DND-41 (cell line): ENCODE results near the gene HSPBAP1.
"Not testable (repeated sequence)": the region's sequence is repeated elsewhere in the genome, so short reads cannot be mapped to it uniquely, and the experiment has no call there.

Source experiments
- ATAC-seq: fragments of 200-7000 bp; cut with Tn5 transposase; 3 replicates; pipeline ENCODE4 v1.9.1; 2021; ENCODE audit warnings: low read depth; ENCODE audit not compliant: insufficient read depth
- DNase-seq: peaks from one replicate; pipeline ENCODE4 v3.0.0-alpha.2; 2020
- H2AFZ ChIP-seq: 2 replicates; pipeline ENCODE4 v1.6.0; 2012; ENCODE audit warnings: low read depth, low read length
- H3K27ac ChIP-seq: 2 replicates; pipeline ENCODE4 v1.5.1; 2012; ENCODE audit warnings: low read length, inconsistent platforms
- H3K27me3 ChIP-seq: fragments of 200-600 bp; sonication (generic); 2 replicates; pipeline ENCODE4 v1.6.0; 2012; ENCODE audit warnings: low read length, mild to moderate bottlenecking, inconsistent platforms; ENCODE audit not compliant: insufficient read depth, poor library complexity
- H3K36me3 ChIP-seq: 2 replicates; pipeline ENCODE4 v1.5.1; 2012; ENCODE audit warnings: low read length, inconsistent platforms; ENCODE audit not compliant: insufficient read depth
- H3K4me1 ChIP-seq: 2 replicates; pipeline ENCODE4 v1.5.1; 2012; ENCODE audit warnings: mild to moderate bottlenecking, low read length; ENCODE audit not compliant: insufficient read depth
- H3K4me2 ChIP-seq: 2 replicates; pipeline ENCODE4 v1.6.0; 2012; ENCODE audit warnings: mild to moderate bottlenecking, moderate library complexity, low read length, inconsistent platforms; ENCODE audit not compliant: insufficient read depth
- H3K4me3 ChIP-seq, 2 experiments: fragments of 200-600 bp in 1 of 2; shearing (Covaris generic) in 1 of 2; 2 replicates each; pipeline ENCODE4 v1.5.1; 2012 to 2016; ENCODE audit warnings: inconsistent platforms in 2 of 2, low read length in 2 of 2, mild to moderate bottlenecking in 2 of 2, low read depth in 1 of 2, moderate library complexity in 1 of 2
- H3K79me2 ChIP-seq: 2 replicates; pipeline ENCODE4 v1.6.0; 2012; ENCODE audit warnings: low read length, inconsistent platforms; ENCODE audit not compliant: insufficient read depth
- H3K9ac ChIP-seq: 2 replicates; pipeline ENCODE4 v1.6.0; 2012; ENCODE audit warnings: low read depth, mild to moderate bottlenecking, inconsistent platforms, low read length, moderate library complexity
- H3K9me3 ChIP-seq: 2 replicates; pipeline ENCODE4 v1.5.1; 2012; ENCODE audit warnings: low read length, moderate library complexity, mild to moderate bottlenecking, inconsistent platforms; ENCODE audit not compliant: insufficient read depth, severe bottlenecking
- H4K20me1 ChIP-seq: 2 replicates; pipeline ENCODE4 v1.6.0; 2012; ENCODE audit warnings: low read length; ENCODE audit not compliant: insufficient read depth
- CTCF ChIP-seq: IDR thresholded peaks from 2 replicates; pipeline ENCODE4 v1.5.1; 2012; ENCODE audit warnings: borderline replicate concordance, low read length, moderate library complexity, mild to moderate bottlenecking; ENCODE audit not compliant: poor library complexity, severe bottlenecking; ENCODE audit errors: extremely low read depth
- EZH2 ChIP-seq: IDR thresholded peaks from 3 replicates; pipeline ENCODE4 v1.6.1; 2012; ENCODE audit warnings: borderline replicate concordance, low read depth, mild to moderate bottlenecking, moderate library complexity, low read length, inconsistent platforms; ENCODE audit not compliant: severe bottlenecking

Gene HSPBAP1

GRCh38 chr3:122716667-122717066 lies 77.0 kb downstream of the HSPBAP1 start:
- ATAC-seq: no peak
- no peaks in the 10 kb centered on the region for H3K4me1 ChIP-seq
- peaks cover 99% of the 10 kb centered on the region for H3K36me3 ChIP-seq

GRCh38 chr3:122714273-122714672 lies 79.4 kb downstream of the HSPBAP1 start:
- DNase-seq (no peak), ATAC-seq (no peak)
- H3K9me3 ChIP-seq: no peaks in the 10 kb centered on the region

More at GRCh38 chr3:122716667-122717066, 77.0 kb downstream of the HSPBAP1 start:
- Histone ChIP-seq H3K4me2 (no peak overlapping the region), H2AFZ (no peak overlapping the region), H3K9ac (no peak overlapping the region), H4K20me1 (no peaks in the 10 kb centered on the region), H3K9me3 (no peaks in the 10 kb centered on the region), H3K4me3 (no peak overlapping the region), H3K79me2 (no peaks in the 10 kb centered on the region), H3K27me3 (no peaks in the 10 kb centered on the region), H3K27ac (no peak overlapping the region)
- no peak for DNase-seq
- TF ChIP-seq EZH2: no peak
- no peak for TF ChIP-seq CTCF

GRCh38 chr3:122710616-122711251 lies 82.9 kb downstream of the HSPBAP1 start:
- H3K4me3 ChIP-seq, DNase-seq, H3K27ac ChIP-seq, H3K27me3 ChIP-seq, H3K79me2 ChIP-seq, H3K9me3 ChIP-seq, H3K4me2 ChIP-seq, ATAC-seq, H3K9ac ChIP-seq, H3K4me1 ChIP-seq, H4K20me1 ChIP-seq, H2AFZ ChIP-seq: not testable (repeated sequence)
- peaks cover 84% of the 10 kb centered on the region for H3K36me3 ChIP-seq

More at GRCh38 chr3:122714273-122714672, 79.4 kb downstream of the HSPBAP1 start:
- H3K27ac ChIP-seq: no peak overlapping the region
- H3K36me3 ChIP-seq: peaks cover 93% of the 10 kb centered on the region
- H3K4me1 ChIP-seq: no peaks in the 10 kb centered on the region
- TF ChIP-seq CTCF: no peak
- no peak for TF ChIP-seq EZH2
- H3K9ac ChIP-seq: no peak overlapping the region
- H3K79me2 ChIP-seq: peaks cover 5% of the 10 kb centered on the region; the same call in 1 of the 2 replicates
- H4K20me1 ChIP-seq: no peaks in the 10 kb centered on the region
- H2AFZ ChIP-seq: no peak overlapping the region
- no peak overlapping the region for H3K4me3 ChIP-seq
- no peaks in the 10 kb centered on the region for H3K27me3 ChIP-seq
- H3K4me2 ChIP-seq: no peak overlapping the region

- no peaks in the 10 kb centered on the region for H3K79me2 ChIP-seq
- ATAC-seq: no peak
- H3K27me3 ChIP-seq: no peaks in the 10 kb centered on the region
- H2AFZ ChIP-seq: no peak overlapping the region
- no peaks in the 10 kb centered on the region for H4K20me1 ChIP-seq
- H3K4me2 ChIP-seq: no peak overlapping the region
- TF ChIP-seq CTCF (no peak), EZH2 (no peak)
- H3K9ac ChIP-seq: no peak overlapping the region
- no peaks in the 10 kb centered on the region for H3K4me1 ChIP-seq
- peaks cover 87% of the 10 kb centered on the region for H3K36me3 ChIP-seq
- H3K9me3 ChIP-seq: no peaks in the 10 kb centered on the region
- no peak for DNase-seq
- H3K4me3 ChIP-seq: no peak overlapping the region
- H3K27ac ChIP-seq: no peak overlapping the region
These were observed 88.3 kb downstream of the HSPBAP1 start for GRCh38 chr3:122705379-122705778.
